ENCODE measurements around the gene SGTA. TPM values are rescaled to one million over a fixed set of nuclear protein-coding genes. Genes with fewer than 3 reads are reported as not detected.

The SGTA gene
- total RNA-seq, 8 experiments from 2014 or later: 29.5 to 85.5 (median 68.5) TPM

GRCh38 chr19:2768365-2769132 is 14.5 kb downstream of the SGTA start:
- Histone ChIP-seq H3K4me1 (replicated peaks in 1 of 2) (no peaks in the 10 kb centered on the region), H3K4me3 (no peak overlapping the region), H3K27ac (no peak overlapping the region)
- ATAC-seq (replicated peaks in 6 of 8): no peak
- in situ Hi-C loops (cut with MboI; ENCODE audit: low pct_unique_long_range_greater_than_20kb in 2 of 9, low sequenced_read_pairs in 9 of 9, unreplicated experiment in 9 of 9): no loop called here
- WGBS, 10 experiments: 60 to 100% (median 97%) methylated on average over 1 to 7 of the region's 29 CpGs; no CpG with 5 or more reads in 4 of the 10 experiments

GRCh38 chr19:2767688-2768087 is 15.4 kb downstream of the SGTA start:
- ATAC-seq (replicated peaks in 6 of 8): peak in 2 of 8 experiments; percentile 1 to 8
- WGBS, 10 experiments: 95 to 100% (median 100%) methylated on average over 2 to 6 of the region's 19 CpGs; no CpG with 5 or more reads in 6 of the 10 experiments
- Histone ChIP-seq H3K4me3 (no peak overlapping the region), H3K27ac (no peak overlapping the region), H3K4me1 (replicated peaks in 1 of 2) (no peaks in the 10 kb centered on the region)
- in situ Hi-C loops (cut with MboI; ENCODE audit: low pct_unique_long_range_greater_than_20kb in 2 of 9, low sequenced_read_pairs in 9 of 9, unreplicated experiment in 9 of 9): no loop called here

DNA sequence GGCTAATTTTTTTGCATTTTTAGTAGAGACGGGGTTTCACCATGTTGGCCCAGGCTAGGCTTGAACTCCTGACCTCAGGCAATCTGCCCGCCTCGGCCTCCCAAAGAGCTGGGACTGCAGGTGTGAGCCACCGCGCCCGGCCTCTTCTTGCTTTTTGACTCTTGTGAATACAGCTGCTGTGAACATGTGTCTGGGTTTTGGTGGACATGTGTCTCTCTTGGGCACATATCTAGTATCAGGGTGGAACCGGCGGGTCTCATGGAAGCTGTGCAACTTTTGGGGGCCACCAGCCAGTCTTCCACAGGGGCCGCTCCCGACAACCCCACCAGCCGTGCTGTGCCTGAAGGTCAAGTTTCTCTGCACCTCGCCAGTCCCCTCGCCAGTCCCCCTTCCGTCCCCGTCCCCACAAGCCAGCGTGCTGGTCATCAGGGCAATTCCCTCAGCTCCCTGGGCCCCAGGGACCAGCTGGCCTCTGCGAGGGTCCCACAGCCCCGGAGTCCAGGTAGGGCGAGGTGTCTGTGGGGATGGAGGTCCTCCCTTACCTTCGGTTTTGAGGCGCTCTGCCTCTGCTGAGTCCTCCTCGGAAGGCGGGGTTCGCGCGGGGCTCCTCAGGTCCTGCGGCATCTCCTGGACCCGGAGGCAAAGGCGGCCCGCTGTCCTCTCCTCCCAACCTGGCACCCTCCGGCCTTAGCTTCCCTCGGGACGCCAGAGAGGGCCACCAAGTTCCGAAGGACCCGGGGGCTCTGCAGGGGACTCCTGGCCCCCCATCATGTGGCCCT is 16.3 kb downstream of the SGTA start:
- H3K4me1 ChIP-seq (replicated peaks in 1 of 2): no peaks in the 10 kb centered on the region
- H3K27ac ChIP-seq: no peak overlapping the region
- no peak for ATAC-seq (replicated peaks in 6 of 8)
- no peak overlapping the region for H3K4me3 ChIP-seq
- in situ Hi-C loops (cut with MboI; ENCODE audit: low pct_unique_long_range_greater_than_20kb in 2 of 9, low sequenced_read_pairs in 9 of 9, unreplicated experiment in 9 of 9): no loop called here
- 92 to 100% (median 97%) methylated on average over 1 to 6 of the region's 35 CpGs; no CpG with 5 or more reads in 5 of the 10 experiments for WGBS, 10 experiments

DNA sequence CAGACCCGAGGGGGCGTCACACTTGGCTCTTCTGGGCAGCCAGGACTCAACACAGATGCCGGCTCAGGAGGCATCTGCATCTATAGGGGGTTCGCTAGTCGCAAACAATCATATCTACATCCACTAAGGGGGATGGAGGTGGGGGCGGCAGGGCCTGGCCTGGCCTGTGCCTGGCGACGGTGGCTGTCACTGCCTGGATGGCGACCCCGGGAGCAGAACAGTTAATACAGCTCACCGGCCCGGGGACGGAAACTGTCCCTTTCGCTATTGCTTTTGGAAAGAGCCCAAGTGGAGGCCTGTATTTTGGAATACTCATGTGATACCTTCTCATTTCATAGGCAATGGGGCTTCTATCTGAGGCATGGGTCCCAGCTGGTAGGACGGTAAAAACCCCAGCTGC is 17.7 kb downstream of the SGTA start:
- H3K4me3 ChIP-seq: no peak overlapping the region
- in situ Hi-C loops (cut with MboI; ENCODE audit: low pct_unique_long_range_greater_than_20kb in 2 of 9, low sequenced_read_pairs in 9 of 9, unreplicated experiment in 9 of 9): no loop called here
- no peaks in the 10 kb centered on the region for H3K4me1 ChIP-seq (replicated peaks in 1 of 2)
- H3K27ac ChIP-seq: no peak overlapping the region
- whole genome bisulfite sequencing, 10 experiments: 83 to 97% (median 94%) methylated on average over 1 to 10 of the region's 15 CpGs; no CpG with 5 or more reads in 6 of the 10 experiments
- ATAC-seq (replicated peaks in 6 of 8): no peak

- in situ Hi-C loops (cut with MboI; ENCODE audit: low pct_unique_long_range_greater_than_20kb in 2 of 9, low sequenced_read_pairs in 9 of 9, unreplicated experiment in 9 of 9): no loop called here
- Histone ChIP-seq H3K4me1 (replicated peaks in 1 of 2) (no peaks in the 10 kb centered on the region), H3K27ac (no peak overlapping the region), H3K4me3 (no peak overlapping the region)
- no peak for ATAC-seq (replicated peaks in 6 of 8)
- WGBS, 10 experiments: 100% methylated on average over 1 of the region's 21 CpGs; no CpG with 5 or more reads in 8 of the 10 experiments
These were observed 18.1 kb downstream of the SGTA start for GRCh38 chr19:2764945-2765344.

GRCh38 chr19:2763687-2764086 is 19.4 kb downstream of the SGTA start:
- Histone ChIP-seq H3K4me3 (no peak overlapping the region), H3K27ac (no peak overlapping the region), H3K4me1 (replicated peaks in 1 of 2) (no peaks in the 10 kb centered on the region)
- ATAC-seq (replicated peaks in 6 of 8): no peak
- in situ Hi-C loops (cut with MboI; ENCODE audit: low pct_unique_long_range_greater_than_20kb in 2 of 9, low sequenced_read_pairs in 9 of 9, unreplicated experiment in 9 of 9): no loop called here
- WGBS, 10 experiments: 80 to 100% (median 95%) methylated on average over 1 to 6 of the region's 12 CpGs; no CpG with 5 or more reads in 6 of the 10 experiments

- no peaks in the 10 kb centered on the region for H3K4me1 ChIP-seq (replicated peaks in 1 of 2)
- H3K27ac ChIP-seq: no peak overlapping the region
- ATAC-seq (replicated peaks in 6 of 8): peak in 3 of 8 experiments; percentile 6 to 10 (median 8)
- no peak overlapping the region for H3K4me3 ChIP-seq
- in situ Hi-C loops (cut with MboI; ENCODE audit: low pct_unique_long_range_greater_than_20kb in 2 of 9, low sequenced_read_pairs in 9 of 9, unreplicated experiment in 9 of 9): no loop called here
- WGBS, 10 experiments: 99% methylated on average over 21 of the region's 23 CpGs; no CpG with 5 or more reads in 9 of the 10 experiments
These were observed 20.1 kb downstream of the SGTA start for GRCh38 chr19:2762783-2763496.

- WGBS, 10 experiments: 91 to 100% methylated on average over 2 to 11 of the region's 43 CpGs; no CpG with 5 or more reads in 8 of the 10 experiments
- ATAC-seq (replicated peaks in 6 of 8): no peak
- no peak overlapping the region for H3K4me3 ChIP-seq
- no peaks in the 10 kb centered on the region for H3K4me1 ChIP-seq (replicated peaks in 1 of 2)
- in situ Hi-C loops (cut with MboI; ENCODE audit: low pct_unique_long_range_greater_than_20kb in 2 of 9, low sequenced_read_pairs in 9 of 9, unreplicated experiment in 9 of 9): no loop called here
- H3K27ac ChIP-seq: no peak overlapping the region
These were observed 20.9 kb downstream of the SGTA start for GRCh38 chr19:2761876-2762782.

- no peaks in the 10 kb centered on the region for H3K4me1 ChIP-seq (replicated peaks in 1 of 2)
- in situ Hi-C loops (cut with MboI; ENCODE audit: low pct_unique_long_range_greater_than_20kb in 2 of 9, low sequenced_read_pairs in 9 of 9, unreplicated experiment in 9 of 9): no loop called here
- peak in 4 of 8 experiments; percentile 2 to 17 (median 4) for ATAC-seq (replicated peaks in 6 of 8)
- H3K27ac ChIP-seq: no peak overlapping the region
- WGBS, 10 experiments: 100% methylated on average over 1 of the region's 16 CpGs; no CpG with 5 or more reads in 9 of the 10 experiments
- no peak overlapping the region for H3K4me3 ChIP-seq
These were observed 21.8 kb downstream of the SGTA start for GRCh38 chr19:2761309-2761677.

DNA sequence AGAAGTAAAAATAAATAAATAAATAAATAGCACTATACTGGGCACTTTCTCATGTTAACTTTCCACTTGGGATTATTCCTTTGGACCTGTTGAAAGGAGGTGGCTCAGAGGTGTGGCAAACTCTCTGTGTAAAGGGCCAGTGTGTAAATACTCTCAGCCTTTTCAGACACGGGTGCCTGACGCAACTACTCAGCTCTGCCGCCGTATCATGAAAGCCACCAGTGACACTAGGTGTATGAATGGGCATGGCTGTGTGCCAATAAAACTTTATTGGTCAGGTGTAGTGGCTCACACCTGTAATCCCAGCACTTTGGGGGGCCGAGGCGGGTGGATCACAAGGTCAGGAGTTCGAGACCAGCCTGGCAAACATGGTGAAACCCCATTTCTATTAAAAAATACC is 23.1 kb downstream of the SGTA start:
- ATAC-seq (replicated peaks in 6 of 8): no peak
- in situ Hi-C loops (cut with MboI; ENCODE audit: low pct_unique_long_range_greater_than_20kb in 2 of 9, low sequenced_read_pairs in 9 of 9, unreplicated experiment in 9 of 9): no loop called here
- Histone ChIP-seq H3K4me1 (replicated peaks in 1 of 2) (no peaks in the 10 kb centered on the region), H3K27ac (no peak overlapping the region), H3K4me3 (no peak overlapping the region)
- WGBS, 10 experiments: 93 to 100% (median 96%) methylated on average over 2 to 7 of the region's 7 CpGs; no CpG with 5 or more reads in 5 of the 10 experiments

GRCh38 chr19:2759362-2759761 is 23.7 kb downstream of the SGTA start:
- in situ Hi-C loops (cut with MboI; ENCODE audit: low pct_unique_long_range_greater_than_20kb in 2 of 9, low sequenced_read_pairs in 9 of 9, unreplicated experiment in 9 of 9): no loop called here
- no peak for ATAC-seq (replicated peaks in 6 of 8)
- 91 to 100% (median 100%) methylated on average over 1 to 14 of the region's 17 CpGs; no CpG with 5 or more reads in 1 of the 10 experiments for WGBS, 10 experiments
- no peaks in the 10 kb centered on the region for H3K4me1 ChIP-seq (replicated peaks in 1 of 2)
- no peak overlapping the region for H3K4me3 ChIP-seq
- no peak overlapping the region for H3K27ac ChIP-seq

- H3K4me3 ChIP-seq: no peak overlapping the region
- 79 to 100% (median 91%) methylated on average over 2 to 5 of the region's 17 CpGs; no CpG with 5 or more reads in 1 of the 10 experiments for WGBS, 10 experiments
- no peaks in the 10 kb centered on the region for H3K4me1 ChIP-seq (replicated peaks in 1 of 2)
- in situ Hi-C loops (cut with MboI; ENCODE audit: low pct_unique_long_range_greater_than_20kb in 2 of 9, low sequenced_read_pairs in 9 of 9, unreplicated experiment in 9 of 9): no loop called here
- ATAC-seq (replicated peaks in 6 of 8): no peak
- no peak overlapping the region for H3K27ac ChIP-seq
These were observed 24.3 kb downstream of the SGTA start for GRCh38 chr19:2758601-2759313.

Data from motor neuron (in vitro differentiated cells).